Lung microvascular endothelial cell (primary cell): ENCODE data around the gene PSAP. TPM values are rescaled to one million over a fixed set of nuclear protein-coding genes. Genes with fewer than 3 reads are reported as not detected.
A peak's percentile ranks its signal among the peaks of the same experiment; 100 is the strongest.
"Not testable (repeated sequence)": the region's sequence is repeated elsewhere in the genome, so short reads cannot be mapped to it uniquely, and the experiment has no call there.

Source experiments
- DNase-seq, 2 donors: peaks; one replicate each; pipeline versions ENCODE4 v3.0.0 to v3.0.0-alpha.2; 2010; ENCODE audit warnings: low read depth in 2 of 2
- total RNA-seq: library from RNA; depleted of rRNA; stranded (reverse); fragments of >200 nt; gene quantifications from 2 replicates; pipeline ENCODE4 v1.2.1, GENCODE V29; 2014

Gene PSAP
- total RNA-seq, 1 donor from 2014 or later = 688 TPM

DNA sequence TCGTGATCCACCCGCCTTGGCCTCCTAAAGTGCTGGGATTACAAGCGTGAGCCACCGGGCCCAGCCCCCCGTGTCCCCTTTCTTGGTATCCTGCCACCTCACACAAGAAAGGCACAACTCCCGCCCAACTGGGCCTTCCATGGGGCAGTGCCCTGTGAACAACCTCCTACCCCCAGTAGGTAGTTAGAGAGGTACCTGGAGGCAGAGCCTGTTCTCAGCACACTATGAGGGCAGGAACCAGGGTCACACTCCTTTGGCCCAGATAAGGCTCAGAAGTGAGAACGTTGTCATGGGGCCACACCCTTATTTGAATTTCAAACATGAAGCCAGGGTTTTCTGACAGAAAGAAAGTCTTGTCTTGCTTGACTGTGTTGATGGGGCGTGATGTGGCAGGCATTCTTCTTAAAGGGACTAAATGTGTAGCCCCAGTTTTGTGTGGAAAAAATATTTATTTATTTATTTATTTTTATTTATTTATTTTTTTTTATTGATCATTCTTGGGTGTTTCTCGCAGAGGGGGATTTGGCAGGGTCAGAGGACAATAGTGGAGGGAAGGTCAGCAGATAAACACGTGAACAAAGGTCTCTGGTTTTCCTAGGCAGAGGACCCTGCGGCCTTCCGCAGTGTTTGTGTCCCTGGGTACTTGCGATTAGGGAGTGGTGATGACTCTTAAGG lies 23.8 kb upstream of the PSAP start:
- DNase-seq = not testable (repeated sequence)

- no peak for DNase-seq
Observed at GRCh38 chr10:71873582-71874211, 22.6 kb upstream of the PSAP start.

GRCh38 chr10:71869601-71870000 lies 18.6 kb upstream of the PSAP start:
- not testable (repeated sequence) for DNase-seq

DNA sequence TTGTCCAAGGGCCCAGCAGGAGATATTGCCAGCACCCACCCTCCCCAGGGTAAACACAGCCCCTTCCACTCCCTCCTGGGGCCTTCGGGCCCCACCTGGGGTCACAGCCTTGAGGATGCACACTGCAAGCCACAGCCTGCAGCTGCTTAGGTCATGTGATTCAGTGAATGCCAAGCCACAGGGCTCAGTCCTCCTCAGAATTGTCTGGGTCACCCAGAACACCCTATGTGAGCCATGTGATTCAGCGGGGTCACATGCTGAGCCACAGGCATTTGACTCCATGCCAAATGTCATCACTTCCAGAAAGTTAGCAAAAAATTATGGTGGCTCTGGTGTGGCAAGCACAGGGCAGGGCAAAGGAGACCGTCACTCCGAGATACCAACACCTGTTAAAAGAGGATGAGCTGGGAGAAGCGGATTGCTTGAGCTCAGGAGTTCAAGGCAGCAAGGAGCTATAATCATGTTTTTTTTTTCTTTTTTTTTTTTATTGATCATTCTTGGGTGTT lies 17.2 kb upstream of the PSAP start:
- peak in 1 of 2 donors; percentile 68 for DNase-seq

- no peak for DNase-seq
Observed at GRCh38 chr10:71865561-71866041, 14.6 kb upstream of the PSAP start.

- peak in 1 of 2 donors; percentile 36 for DNase-seq
Observed at GRCh38 chr10:71864911-71865361, 13.9 kb upstream of the PSAP start.

DNA sequence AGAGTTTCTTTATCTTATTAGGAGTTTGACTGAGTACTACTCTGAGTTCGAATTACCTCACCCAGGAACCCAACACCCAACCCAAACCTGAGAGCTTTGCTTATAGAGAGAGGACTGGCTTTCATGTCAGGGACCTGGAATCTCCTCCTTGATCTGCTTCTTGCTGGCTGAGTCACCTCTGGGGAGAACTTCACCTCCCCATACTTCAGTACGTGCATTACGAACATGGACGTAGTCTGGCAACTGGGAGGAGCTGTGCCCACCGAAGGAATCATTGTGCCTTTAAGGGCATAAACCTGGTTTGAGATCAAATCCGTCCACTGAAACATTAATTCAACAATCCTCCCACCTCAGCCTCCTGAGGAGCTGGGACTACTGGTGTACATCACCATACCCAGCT lies 12.2 kb upstream of the PSAP start:
- no peak for DNase-seq

DNA sequence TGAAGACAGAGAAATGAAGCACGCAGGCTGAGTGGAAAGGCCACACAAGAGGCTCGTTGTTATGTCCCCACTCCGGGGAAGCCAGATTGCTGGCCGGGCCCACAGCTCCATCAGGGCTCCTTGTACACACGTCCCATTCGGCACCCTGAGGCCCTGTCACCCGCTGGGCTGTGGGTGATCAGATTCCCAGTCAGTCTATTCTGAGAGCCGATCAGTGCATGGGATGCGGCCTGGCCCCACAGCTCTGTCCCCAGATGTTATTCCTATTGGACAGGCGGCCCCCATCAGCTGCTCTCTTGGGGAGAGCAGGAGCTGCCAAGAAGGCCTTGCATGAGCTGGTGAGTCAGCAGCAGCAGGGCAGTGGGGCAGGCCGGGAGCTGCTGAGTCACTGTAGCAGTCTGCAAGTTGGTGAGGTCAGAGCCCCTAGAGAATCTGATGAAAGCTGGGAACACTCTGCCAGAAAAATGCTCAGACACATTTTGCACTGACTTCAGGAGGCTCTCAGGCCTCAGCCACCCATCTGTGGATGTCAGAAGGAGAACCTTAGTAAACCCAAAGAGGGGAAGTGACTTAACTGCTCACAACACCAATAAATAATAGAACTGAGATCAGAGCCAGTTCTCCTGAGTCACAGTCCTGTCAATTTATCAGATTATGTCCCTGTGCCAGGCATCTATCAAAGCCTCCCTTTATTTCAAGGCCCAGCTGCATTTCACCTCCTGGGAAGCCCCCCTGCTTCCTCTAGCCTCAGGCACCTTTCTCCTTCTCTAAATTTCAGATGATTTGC lies 9.4 kb upstream of the PSAP start:
- DNase-seq = peak; percentile 89 to 100

DNA sequence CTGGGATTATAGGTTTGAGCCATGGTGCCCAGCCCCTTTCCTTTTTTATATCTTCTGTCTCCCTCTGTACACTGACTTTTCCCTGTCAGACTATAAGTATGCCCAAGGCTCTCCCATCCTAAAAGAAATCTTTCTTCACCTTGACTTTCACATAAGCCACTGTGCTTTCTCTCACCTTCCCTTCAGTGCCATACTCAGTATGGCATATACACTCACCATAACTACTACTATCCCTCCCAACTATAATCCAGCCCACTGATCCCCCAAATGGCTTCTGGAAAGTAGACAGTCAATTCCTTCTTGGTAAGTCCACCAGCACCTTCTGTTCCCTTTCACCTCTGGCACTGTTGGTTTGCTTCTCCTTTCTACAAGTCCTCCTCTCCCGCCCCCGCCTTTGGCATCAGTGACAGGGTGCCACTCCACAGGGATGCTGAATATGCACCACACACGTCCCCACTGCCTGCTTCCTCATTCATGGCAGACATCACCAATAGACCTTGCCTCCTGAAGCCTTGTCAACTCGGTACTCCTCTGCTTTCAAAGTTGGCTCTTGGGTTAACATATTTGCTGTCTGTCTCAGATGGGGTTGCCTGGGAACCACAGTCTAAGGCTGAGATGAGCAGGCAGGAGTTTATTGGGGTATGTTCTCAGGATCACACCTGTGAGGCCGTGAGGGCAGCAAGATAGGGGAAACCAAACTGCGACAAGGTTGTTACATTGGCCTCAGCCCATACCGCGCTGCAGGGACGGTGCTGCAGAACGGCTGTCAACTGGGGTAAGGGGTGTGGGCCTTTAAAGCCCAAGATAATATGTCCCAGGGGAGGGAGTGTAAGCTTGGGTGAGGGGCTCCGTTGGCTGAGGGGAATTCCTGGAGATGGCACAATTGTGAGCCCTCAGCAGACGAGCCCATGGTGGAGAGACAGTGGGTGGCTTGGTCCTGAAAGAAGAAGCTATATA lies 7.2 kb upstream of the PSAP start:
- no peak for DNase-seq

GRCh38 chr10:71856619-71857018 lies 5.6 kb upstream of the PSAP start:
- DNase-seq = no peak

DNA sequence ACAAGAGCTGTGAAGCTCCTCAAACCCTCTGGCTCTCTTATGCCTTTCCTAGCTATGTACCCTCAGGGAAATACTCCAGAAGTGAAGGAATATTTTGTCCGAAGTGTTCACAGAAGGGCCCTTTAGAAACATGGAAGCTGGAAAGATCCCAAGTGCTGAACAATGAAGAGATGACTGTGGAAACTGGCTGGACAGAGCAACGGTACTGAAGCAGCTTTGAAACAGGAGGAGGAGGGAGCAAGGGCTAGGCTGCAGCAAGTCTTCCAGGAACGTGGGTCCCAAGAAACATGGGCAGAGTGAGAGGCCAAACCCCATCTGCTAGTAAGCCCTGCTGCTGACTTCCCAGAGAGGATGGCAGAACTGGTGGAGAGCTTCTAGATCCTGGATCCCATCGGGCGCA lies 3.0 kb upstream of the PSAP start:
- no peak for DNase-seq

GRCh38 chr10:71852355-71852937 lies 1.4 kb upstream of the PSAP start:
- DNase-seq = no peak

DNA sequence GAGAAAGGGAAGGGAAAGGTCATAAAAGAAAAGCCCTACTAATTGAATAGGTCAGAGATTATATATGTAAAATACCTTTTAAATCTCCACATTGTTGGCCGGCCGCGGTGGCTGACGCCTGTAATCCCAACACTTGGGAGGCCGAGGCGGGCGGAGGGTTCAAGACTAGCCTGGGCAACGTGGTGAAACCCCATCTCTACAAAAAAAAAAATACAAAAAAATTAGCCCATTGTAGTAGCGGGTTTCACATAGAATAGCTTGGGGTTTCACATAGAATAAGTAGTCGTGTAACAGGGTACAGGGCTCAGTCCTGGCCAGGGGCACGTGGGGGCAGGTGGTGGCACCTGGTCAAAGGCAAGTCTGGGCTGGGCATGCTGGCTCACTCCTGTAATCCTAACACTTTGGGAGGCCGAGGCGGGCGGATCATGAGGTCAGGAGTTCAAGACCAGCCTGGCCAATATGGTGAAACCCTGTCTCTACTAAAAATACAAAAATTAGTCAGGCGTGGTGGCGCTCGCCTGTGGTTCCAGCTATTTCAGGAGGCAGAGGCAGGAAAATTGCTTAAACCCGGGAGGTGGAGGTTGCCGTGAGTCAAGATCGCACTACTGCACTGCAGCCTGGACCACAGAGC lies 529 bp upstream of the PSAP start:
- DNase-seq = not testable (repeated sequence)

DNA sequence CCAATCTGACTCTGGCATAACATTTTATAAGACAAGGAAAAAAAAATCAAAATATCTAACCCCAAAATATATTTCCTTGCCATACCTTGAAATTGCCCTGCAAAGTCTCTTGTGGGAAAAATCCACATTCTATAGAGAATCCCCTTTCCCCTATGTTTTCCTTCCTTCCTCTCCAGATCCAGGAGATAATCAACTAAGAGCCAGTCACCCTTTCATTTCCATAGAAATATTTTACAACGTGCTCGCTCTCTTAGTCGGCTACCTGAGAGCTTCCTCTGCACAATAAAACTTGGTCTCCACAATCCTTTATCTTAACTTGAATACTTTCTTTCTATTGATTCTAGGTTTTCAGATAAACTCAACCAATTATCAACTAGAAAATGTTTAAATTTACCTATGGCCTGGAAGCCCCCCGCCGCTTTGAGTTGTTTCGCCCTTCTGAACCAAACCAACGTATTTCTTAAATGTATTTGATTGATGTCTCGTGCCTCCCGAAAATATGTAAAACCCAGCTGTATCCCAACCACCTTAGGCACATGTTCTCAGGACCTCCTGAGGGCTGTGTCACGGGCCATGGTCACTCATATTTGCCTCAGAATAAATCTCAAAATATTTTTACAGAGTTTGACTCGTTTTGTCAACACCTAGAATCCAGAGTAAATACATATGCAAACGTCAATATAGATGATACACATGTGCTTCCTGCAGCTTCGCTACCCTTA lies 869 bp downstream of the PSAP start:
- no peak for DNase-seq

DNA sequence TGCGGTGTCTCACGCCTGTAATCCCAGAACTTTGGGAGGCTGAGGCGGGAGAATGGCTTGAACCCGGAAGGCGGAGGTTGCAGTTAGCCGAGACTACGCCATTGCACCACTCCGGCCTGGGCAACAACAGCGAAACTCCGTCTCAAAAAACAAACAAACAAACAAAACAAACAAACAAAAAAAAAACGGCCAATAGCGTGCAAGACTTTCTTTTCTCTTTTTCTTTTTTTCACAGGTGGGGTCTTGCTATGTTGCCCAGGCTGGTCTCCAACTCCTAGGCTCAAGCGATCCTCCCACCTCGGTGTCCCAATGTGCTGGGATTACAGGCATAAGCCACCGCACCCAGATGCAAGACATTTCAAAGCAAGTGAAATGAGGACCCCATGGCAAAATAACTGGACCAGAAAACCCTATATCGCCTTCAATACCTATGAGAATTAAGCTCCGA lies 1.6 kb downstream of the PSAP start:
- no peak for DNase-seq

- DNase-seq = peak in 1 of 2 donors; percentile 78
Observed at GRCh38 chr10:71848325-71849275, 2.5 kb downstream of the PSAP start.

DNA sequence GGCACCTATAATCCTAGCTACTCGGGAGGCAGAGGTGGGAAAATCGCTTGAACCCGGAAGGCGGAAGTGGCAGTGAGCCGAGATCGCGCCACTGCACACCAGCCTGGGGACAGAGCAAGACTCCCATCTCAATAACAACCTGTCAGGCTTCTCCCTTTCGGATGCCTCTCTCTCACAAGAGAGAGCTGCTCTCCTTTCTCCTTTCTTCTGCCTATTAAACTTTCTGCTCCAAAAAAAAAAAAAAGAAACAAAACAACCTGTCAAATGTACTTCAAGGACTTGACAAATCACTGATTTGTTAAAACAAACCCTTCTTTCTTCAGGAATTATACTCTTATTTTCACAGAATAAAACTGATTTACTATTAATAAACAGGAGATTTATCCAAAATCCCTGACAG lies 3.6 kb downstream of the PSAP start:
- DNase-seq = no peak

- DNase-seq = no peak
Observed at GRCh38 chr10:71846816-71847215, 4.2 kb downstream of the PSAP start.
